Activated CD8-positive, alpha-beta memory T cell treated with anti-CD3 and anti-CD28 coated beads for 48 hours (primary cell): Measurements from ENCODE around the gene ZAR1L.
"Not testable (repeated sequence)": the region's sequence is repeated elsewhere in the genome, so short reads cannot be mapped to it uniquely, and the experiment has no call there.

Experiments used
- DNase-seq, 3 experiments: peaks; one replicate each; pipeline ENCODE4 v3.0.0-alpha.2; 2020; ENCODE audit warnings: low read depth in 2 of 3, low spot score in 2 of 3

The ZAR1L gene

GRCh38 chr13:32315238-32316027, at the start of gene ZAR1L, which contains the start of gene BRCA2:
ZAR1L (minus strand) TSS chr13:32315363; CDS start chr13:32311925, 3,438 bp downstream.
BRCA2 (plus strand) TSS chr13:32315508; CDS start chr13:32316461, 953 bp downstream.
- peak; percentile 60 to 73 (median 73) for DNase-seq

GRCh38 chr13:32362574-32362973, 47.4 kb upstream of the ZAR1L start:
- DNase-seq = no peak

- not testable (repeated sequence) for DNase-seq
Observed at GRCh38 chr13:32355935-32356334, 40.8 kb upstream of the ZAR1L start.

GRCh38 chr13:32354040-32354439, 38.9 kb upstream of the ZAR1L start:
- DNase-seq = no peak

- not testable (repeated sequence) for DNase-seq
Observed at GRCh38 chr13:32350839-32351441, 35.8 kb upstream of the ZAR1L start.

- no peak for DNase-seq
Observed at GRCh38 chr13:32347651-32348050, 32.5 kb upstream of the ZAR1L start.

GRCh38 chr13:32340914-32341313, 25.8 kb upstream of the ZAR1L start:
- DNase-seq = no peak

GRCh38 chr13:32334671-32335070, 19.5 kb upstream of the ZAR1L start:
- DNase-seq = no peak

- DNase-seq = no peak
Observed at GRCh38 chr13:32330441-32330840, 15.3 kb upstream of the ZAR1L start.

- DNase-seq = no peak
Observed at GRCh38 chr13:32323912-32324311, 8.7 kb upstream of the ZAR1L start.

GRCh38 chr13:32320528-32320927, 5.4 kb upstream of the ZAR1L start:
- no peak for DNase-seq

- no peak for DNase-seq
Observed at GRCh38 chr13:32317716-32318465, 2.7 kb upstream of the ZAR1L start.

GRCh38 chr13:32316501-32316900, 1.3 kb upstream of the ZAR1L start:
- no peak for DNase-seq

GRCh38 chr13:32316028-32316339, 821 bp upstream of the ZAR1L start:
- DNase-seq = no peak

GRCh38 chr13:32314271-32315237, 609 bp downstream of the ZAR1L start:
- DNase-seq = peak in 2 of 3 experiments; percentile 31 to 49

- no peak for DNase-seq
Observed at GRCh38 chr13:32311188-32311897, 3.8 kb downstream of the ZAR1L start.

GRCh38 chr13:32310134-32310706, 4.9 kb downstream of the ZAR1L start:
- no peak for DNase-seq

GRCh38 chr13:32309312-32310133, 5.6 kb downstream of the ZAR1L start:
- DNase-seq = no peak

GRCh38 chr13:32305646-32306045, 9.5 kb downstream of the ZAR1L start:
- DNase-seq = no peak
